HG03439 (cell line): Measurements from ENCODE around the gene CS.

Experiments
- ATAC-seq: cut with Tn5 transposase; IDR thresholded peaks from one replicate; pipeline ENCODE4 v1.9.1; 2021; ENCODE audit warnings: mild to moderate bottlenecking, moderate library complexity; ENCODE audit not compliant: unreplicated experiment

The CS gene

DNA sequence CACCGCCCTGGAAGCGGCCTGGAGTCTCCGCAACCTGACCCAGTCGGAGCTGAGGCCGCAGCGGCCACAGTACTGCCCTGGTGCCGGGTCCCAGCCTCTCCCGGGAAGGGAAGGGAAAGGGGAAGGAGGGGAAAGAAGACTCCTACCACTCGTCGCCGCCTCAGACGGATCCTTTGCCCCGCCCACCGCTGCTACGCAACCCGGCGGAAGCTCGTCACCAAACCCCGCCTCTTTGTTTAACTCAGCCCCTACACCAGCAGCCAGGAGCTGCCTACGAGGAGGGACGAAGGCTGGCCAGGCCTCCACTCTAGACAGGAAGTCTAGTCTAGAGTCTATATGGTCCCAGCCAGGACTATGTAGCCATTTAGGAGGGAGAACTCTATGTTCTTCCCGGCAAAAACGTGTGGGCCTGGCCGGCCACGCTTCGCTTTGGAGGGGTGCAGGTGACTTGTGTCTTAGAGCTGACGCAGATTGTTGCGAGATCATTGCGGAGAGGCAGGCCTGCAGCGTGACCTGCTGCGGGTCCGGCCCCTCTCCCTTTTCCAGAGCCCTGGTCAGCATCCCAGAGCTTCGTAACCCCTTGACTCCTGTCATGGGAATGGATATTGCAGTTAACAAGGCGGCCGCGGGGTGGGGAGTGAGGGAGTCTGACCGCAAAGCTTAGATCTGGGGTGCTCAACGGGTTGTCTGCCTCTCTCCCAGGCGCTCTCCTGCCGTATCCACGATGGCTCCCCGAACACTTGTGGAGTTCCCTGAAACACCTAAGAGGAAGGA lies 78.2 kb downstream of the CS start, which contains the start of gene RNF41:
Gene RNF41, minus strand, starts transcription at position 166 of the 774 bp plus-strand sequence. CDS start 7,875 bp downstream, outside the sequence.
- peak; percentile 70 for ATAC-seq
